IPS-11a (cell line): Measurements from ENCODE around the gene SLFN5.
"Not testable (repeated sequence)": the region's sequence is repeated elsewhere in the genome, so short reads cannot be mapped to it uniquely, and the experiment has no call there.

Source experiments
- H3K4me3 ChIP-seq: one replicate; pipeline ENCODE4 v1.5.1; 2013; ENCODE audit warnings: low read depth, low read length, control low read depth

The SLFN5 gene

DNA sequence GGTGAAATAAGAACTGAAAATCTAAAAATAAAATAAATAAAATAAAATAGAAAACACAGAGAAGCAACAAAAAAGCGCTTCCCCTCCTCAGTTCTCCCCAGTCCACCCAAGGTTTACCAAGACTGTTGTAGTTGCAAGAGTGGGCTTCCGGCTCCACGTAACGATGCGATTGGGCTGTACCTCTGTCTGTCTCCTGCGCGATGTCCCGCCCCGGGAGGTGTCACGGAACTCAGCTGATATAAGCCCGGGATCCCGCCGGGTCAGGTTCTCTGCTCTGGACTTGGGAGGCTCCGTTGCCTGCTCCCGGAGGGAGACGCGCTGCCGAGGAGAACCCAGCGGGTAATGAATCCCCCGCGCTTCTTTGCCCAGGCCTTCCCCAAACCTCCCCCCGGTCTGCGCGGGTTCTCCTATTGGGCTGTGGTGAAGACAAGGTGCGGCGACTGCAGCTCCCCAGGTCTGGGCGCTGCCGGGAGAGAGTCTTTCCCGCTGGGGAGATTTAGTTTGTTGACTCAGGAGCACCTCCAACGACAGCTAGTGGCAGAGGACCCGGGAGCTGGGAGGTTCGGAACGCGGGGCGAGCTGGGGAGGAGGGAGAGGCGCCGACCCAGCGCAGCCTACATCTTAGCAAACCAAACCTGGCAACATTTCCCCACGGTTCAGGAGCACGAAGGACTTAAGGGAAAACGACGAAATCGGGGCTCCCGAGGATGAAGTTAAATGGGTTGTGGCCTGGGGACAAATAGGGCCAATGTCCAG, at the start of gene SLFN5:
SLFN5 (plus strand) TSS at position 268 of the 756 bp plus-strand sequence. CDS start 15,619 bp downstream, outside the sequence.
- peak within 1 kb of the TSS; percentile 63 for H3K4me3 ChIP-seq

- not testable (repeated sequence) for H3K4me3 ChIP-seq
Observed at GRCh38 chr17:35194001-35194400, 48.9 kb upstream of the SLFN5 start, which contains the start of gene SLC35G3. Gene SLC35G3, minus strand, starts transcription at chr17:35194393. Its CDS starts 86 bp downstream, at chr17:35194307.

GRCh38 chr17:35195062-35195461, 47.8 kb upstream of the SLFN5 start:
- H3K4me3 ChIP-seq, result not testable (repeated sequence)

- H3K4me3 ChIP-seq, result not testable (repeated sequence)
Observed at GRCh38 chr17:35202582-35202981, 40.3 kb upstream of the SLFN5 start.

GRCh38 chr17:35210741-35211140, 32.1 kb upstream of the SLFN5 start:
- no peak overlapping the region for H3K4me3 ChIP-seq

DNA sequence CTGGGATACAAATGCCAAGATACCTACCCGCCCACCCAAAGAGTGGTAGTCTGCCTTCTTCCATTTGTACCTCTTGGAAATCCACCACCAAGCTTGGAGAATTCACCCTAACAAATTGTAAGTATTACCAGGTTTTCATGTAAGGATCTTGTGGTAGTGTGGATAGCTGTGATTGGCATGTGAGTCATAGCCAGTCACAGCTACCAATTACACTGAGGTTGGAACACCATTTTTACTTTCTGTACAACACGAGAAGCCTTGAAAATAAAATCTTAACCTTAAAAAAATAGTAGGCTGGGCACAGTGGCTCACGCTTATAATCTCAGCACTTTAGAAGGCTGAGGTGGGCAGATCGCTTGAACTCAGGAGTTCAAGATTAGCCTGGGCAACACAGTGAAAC, 30.2 kb upstream of the SLFN5 start:
- H3K4me3 ChIP-seq, result no peak overlapping the region

GRCh38 chr17:35213412-35213940, 29.4 kb upstream of the SLFN5 start:
- no peak overlapping the region for H3K4me3 ChIP-seq

GRCh38 chr17:35214192-35214591, 28.7 kb upstream of the SLFN5 start:
- no peak overlapping the region for H3K4me3 ChIP-seq

- H3K4me3 ChIP-seq, result no peak overlapping the region
Observed at GRCh38 chr17:35214631-35215273, 28.1 kb upstream of the SLFN5 start.

- no peak overlapping the region for H3K4me3 ChIP-seq
Observed at GRCh38 chr17:35217107-35217506, 25.8 kb upstream of the SLFN5 start.

- no peak overlapping the region for H3K4me3 ChIP-seq
Observed at GRCh38 chr17:35218915-35219314, 24.0 kb upstream of the SLFN5 start.

DNA sequence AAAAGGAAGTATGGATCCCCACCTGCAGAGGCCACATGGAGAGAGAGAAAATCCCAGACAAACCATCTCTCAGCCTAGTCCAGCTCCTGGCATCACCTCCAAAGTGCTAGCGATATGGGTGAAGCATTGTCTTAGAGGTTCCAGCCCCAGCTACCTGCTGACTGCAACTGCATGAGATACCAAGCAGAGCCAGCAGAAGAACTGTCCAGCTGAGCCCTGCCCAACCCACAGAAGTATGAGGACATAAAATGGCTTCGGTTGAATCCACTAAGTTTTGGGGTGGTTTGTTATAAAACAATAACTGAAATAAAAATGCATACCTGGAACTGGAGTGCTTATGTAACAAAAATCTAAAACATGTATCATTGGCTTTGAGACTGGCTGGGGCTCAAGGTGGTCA, 20.4 kb upstream of the SLFN5 start:
- no peak overlapping the region for H3K4me3 ChIP-seq

GRCh38 chr17:35224436-35224835, 18.4 kb upstream of the SLFN5 start:
- no peak overlapping the region for H3K4me3 ChIP-seq

GRCh38 chr17:35227546-35227945, 15.3 kb upstream of the SLFN5 start:
- H3K4me3 ChIP-seq, result no peak overlapping the region

DNA sequence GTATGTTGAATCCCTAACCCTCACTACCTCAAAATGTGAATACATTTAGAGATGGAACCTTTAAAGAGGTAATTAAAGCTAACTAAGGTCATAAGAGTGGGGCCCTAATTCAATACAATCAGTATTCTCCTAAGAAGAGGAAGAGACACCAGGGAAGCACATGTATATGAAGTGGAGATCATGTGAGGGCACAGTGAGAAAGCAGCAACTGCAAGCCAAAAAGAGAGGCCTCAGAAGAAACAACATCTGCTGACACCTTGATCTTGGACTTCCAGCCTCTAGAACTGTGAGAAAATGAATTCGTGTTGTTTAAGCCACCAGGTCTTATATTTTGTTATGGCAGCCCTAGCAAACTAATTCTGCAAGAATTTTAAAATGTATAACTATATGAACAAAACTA, 13.2 kb upstream of the SLFN5 start:
- H3K4me3 ChIP-seq, result no peak overlapping the region

DNA sequence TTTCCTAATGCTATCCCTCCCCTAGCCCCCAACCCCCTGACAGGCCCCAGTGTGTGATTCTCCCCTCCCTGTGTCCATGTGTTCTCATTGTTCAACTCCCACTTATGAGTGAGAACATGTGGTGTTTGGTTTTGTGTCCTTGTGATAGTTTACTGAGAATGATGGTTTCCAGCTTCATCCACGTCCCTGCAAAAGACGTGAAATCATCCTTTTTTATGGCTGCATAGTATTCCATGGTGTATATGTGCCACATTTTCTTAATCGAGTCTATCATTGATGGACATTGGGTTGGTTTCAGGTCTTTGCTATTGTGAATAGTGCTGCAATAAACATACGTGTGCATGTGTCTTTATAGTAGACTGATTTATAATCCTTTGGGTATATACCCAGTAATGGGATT, 8.6 kb upstream of the SLFN5 start:
- H3K4me3 ChIP-seq, result not testable (repeated sequence)

- no peak overlapping the region for H3K4me3 ChIP-seq
Observed at GRCh38 chr17:35235289-35235688, 7.6 kb upstream of the SLFN5 start.

GRCh38 chr17:35235917-35236316, 7.0 kb upstream of the SLFN5 start:
- H3K4me3 ChIP-seq, result no peak overlapping the region

- no peak overlapping the region for H3K4me3 ChIP-seq
Observed at GRCh38 chr17:35236821-35237220, 6.1 kb upstream of the SLFN5 start.

DNA sequence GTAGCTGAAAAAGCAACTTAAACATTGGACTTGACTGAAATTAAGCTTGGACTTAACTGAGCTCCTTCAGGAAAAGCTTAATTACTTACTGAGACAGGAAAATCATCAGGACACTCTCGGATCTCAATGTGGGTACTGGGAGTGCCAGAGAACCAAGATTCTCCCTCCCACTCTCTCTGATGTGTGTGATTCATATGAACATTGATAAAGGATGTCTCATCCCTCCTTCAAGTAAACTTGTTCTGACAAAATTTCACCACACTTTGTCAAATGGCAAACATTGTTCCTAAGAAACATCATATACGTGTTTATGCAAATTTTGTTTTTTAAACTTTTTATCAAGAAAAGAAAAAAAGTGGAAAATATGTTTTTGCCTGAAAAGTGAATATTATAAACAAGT, 4.1 kb upstream of the SLFN5 start:
- H3K4me3 ChIP-seq, result no peak overlapping the region

GRCh38 chr17:35239823-35240222, 3.0 kb upstream of the SLFN5 start:
- no peak overlapping the region for H3K4me3 ChIP-seq

DNA sequence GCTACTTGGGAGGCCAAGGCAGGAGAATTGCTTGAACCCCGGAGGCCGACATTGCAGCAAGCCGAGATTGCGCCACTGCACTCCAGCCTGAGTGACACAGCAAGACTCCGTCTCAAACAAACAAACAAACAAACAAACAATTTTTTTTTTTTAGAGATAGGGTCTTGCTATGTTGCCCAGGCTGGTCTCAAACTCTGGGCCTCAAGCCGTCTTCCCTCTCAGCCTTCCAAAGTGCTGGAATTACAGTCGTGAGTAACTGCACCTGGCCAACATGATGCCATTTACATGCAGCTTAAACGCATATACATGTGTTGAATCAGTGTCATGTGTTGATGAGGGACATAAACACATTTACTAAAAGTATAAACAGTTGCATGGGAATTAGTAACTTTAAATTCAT, 2.0 kb upstream of the SLFN5 start:
- no peak overlapping the region for H3K4me3 ChIP-seq
